ENCODE data around the gene STK32A.

DNA sequence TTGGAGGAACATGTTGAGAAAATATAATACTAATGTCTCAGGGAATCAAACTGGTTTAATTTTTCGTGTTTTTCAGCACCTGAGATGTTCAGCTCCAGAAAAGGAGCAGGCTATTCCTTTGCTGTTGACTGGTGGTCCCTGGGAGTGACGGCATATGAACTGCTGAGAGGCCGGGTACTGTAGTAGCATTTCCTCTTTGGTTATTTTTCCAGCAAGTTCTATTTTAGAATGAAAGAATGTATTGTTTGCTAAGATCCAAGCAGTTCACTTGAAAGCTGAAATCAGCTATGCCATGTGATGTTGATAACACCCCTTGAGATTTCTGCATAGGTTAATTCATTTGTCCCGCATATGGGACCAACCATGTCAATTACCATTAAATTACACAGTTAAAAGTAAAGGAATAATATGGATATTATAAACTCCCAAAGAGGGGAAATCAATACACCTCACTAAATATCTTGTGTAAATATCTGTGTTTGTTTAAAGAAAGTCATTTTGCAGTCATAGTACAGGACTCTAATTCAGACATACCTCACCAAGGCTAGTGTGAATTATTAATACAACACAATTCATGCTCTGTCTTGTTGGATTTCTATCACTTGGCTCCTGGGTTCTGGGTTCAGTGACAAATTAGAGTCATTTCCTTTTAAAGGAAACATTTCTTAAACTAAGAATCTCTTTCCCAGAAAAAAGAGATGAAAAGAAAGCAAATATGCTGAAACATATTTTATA, 126.8 kb downstream of the STK32A start:
- TF ChIP-seq, protein P1, sequence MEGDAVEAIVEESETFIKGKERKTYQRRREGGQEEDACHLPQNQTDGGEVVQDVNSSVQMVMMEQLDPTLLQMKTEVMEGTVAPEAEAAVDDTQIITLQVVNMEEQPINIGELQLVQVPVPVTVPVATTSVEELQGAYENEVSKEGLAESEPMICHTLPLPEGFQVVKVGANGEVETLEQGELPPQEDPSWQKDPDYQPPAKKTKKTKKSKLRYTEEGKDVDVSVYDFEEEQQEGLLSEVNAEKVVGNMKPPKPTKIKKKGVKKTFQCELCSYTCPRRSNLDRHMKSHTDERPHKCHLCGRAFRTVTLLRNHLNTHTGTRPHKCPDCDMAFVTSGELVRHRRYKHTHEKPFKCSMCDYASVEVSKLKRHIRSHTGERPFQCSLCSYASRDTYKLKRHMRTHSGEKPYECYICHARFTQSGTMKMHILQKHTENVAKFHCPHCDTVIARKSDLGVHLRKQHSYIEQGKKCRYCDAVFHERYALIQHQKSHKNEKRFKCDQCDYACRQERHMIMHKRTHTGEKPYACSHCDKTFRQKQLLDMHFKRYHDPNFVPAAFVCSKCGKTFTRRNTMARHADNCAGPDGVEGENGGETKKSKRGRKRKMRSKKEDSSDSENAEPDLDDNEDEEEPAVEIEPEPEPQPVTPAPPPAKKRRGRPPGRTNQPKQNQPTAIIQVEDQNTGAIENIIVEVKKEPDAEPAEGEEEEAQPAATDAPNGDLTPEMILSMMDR (IDR thresholded peaks at IDR 0.05; ENCODE audit: low read depth, low read length, poor library complexity, severe bottlenecking), result no peak
- no peak for TF ChIP-seq EZH2phosphoT487 (IDR thresholded peaks at IDR 0.05; ENCODE audit: borderline replicate concordance, low read length)

Measured in DOHH2 (cell line).